HepG2 (cell line): Measurements from ENCODE around the gene CMIP. TPM values are rescaled to one million over a fixed set of nuclear protein-coding genes. Genes with fewer than 3 reads are reported as not detected.
A peak's percentile ranks its signal among the peaks of the same experiment; 100 is the strongest.

Experiments used
- DPF2 ChIP-seq: sonication (generic); formaldehyde crosslinking; IDR thresholded peaks from 2 replicates; pipeline ENCODE4 v1.4.0; 2020; ENCODE audit warnings: mild to moderate bottlenecking, low read depth, missing genetic modification reagents, borderline replicate concordance
- ESRRA ChIP-seq: sonication (generic); formaldehyde crosslinking; IDR thresholded peaks from 2 replicates; pipeline ENCODE4 v1.5.1; 2020; ENCODE audit warnings: mild to moderate bottlenecking, low read depth, missing genetic modification reagents
- GFI1 ChIP-seq: sonication (generic); formaldehyde crosslinking; IDR thresholded peaks from 2 replicates; pipeline ENCODE4 v1.5.0; 2020; ENCODE audit warnings: missing genetic modification reagents, mild to moderate bottlenecking, borderline replicate concordance
- HMG20A ChIP-seq: IDR thresholded peaks from 2 replicates; pipeline ENCODE4 v1.6.1; 2016; ENCODE audit warnings: borderline replicate concordance
- HNF4G ChIP-seq, 2 experiments: sonication (generic) in 1 of 2; formaldehyde crosslinking in 1 of 2; IDR thresholded peaks; 2 replicates each; pipeline versions ENCODE4 v1.4.0 to v1.6.1; 2011 to 2020; ENCODE audit warnings: borderline replicate concordance in 2 of 2, low read depth in 2 of 2, mild to moderate bottlenecking in 2 of 2, low read length in 1 of 2, missing genetic modification reagents in 1 of 2, moderate library complexity in 1 of 2
- LCORL ChIP-seq, 2 experiments: fragments of 450-650 bp in 1 of 2; sonication (generic) in 1 of 2; formaldehyde crosslinking in 1 of 2; IDR thresholded peaks; 2 replicates each; pipeline versions ENCODE4 v1.5.0 to v1.6.1; 2017 to 2020; ENCODE audit warnings: antibody characterized with exemption in 1 of 2, missing genetic modification reagents in 1 of 2
- MEF2D ChIP-seq: sonication (generic); formaldehyde crosslinking; IDR thresholded peaks from 2 replicates; pipeline ENCODE4 v1.5.1; 2020; ENCODE audit warnings: mild to moderate bottlenecking, missing genetic modification reagents
- SAP130 ChIP-seq: IDR thresholded peaks from 2 replicates; pipeline ENCODE4 v1.6.1; 2016; ENCODE audit warnings: low read depth
- SP140L ChIP-seq: sonication (generic); formaldehyde crosslinking; IDR thresholded peaks from 2 replicates; pipeline ENCODE4 v1.4.0; 2020; ENCODE audit warnings: missing genetic modification reagents, borderline replicate concordance
- STAG1 ChIP-seq: sonication (generic); formaldehyde crosslinking; IDR thresholded peaks from 2 replicates; pipeline ENCODE4 v1.4.0; 2020; ENCODE audit warnings: missing genetic modification reagents
- TARDBP ChIP-seq: sonication (generic); formaldehyde crosslinking; IDR thresholded peaks from 2 replicates; pipeline ENCODE4 v1.8.0; 2022; ENCODE audit warnings: mild to moderate bottlenecking, missing genetic modification reagents
- TP53 ChIP-seq: sonication (generic); formaldehyde crosslinking; conservative IDR thresholded peaks from 2 replicates; pipeline ENCODE4 v1.4.0; 2020; ENCODE audit warnings: missing genetic modification reagents
- YY1 ChIP-seq: IDR thresholded peaks from 2 replicates; pipeline ENCODE4 v1.6.1; 2011; ENCODE audit warnings: low read length, low read depth, moderate library complexity, mild to moderate bottlenecking; ENCODE audit not compliant: insufficient read depth, insufficient replicate concordance
- ZNF44 ChIP-seq: sonication (generic); formaldehyde crosslinking; IDR thresholded peaks from 2 replicates; pipeline ENCODE4 v1.5.1; 2020; ENCODE audit warnings: mild to moderate bottlenecking, missing genetic modification reagents
- polyA plus RNA-seq, 8 experiments: library from polyadenylated mRNA; depleted of rRNA in 3 of 8; stranded (reverse) in 7 of 8; unstranded in 1 of 8; fragments of >200 nt; fragmentation: Illumina TruSeq in 4 of 8; extraction: Trizol in 4 of 8; gene quantifications; 2 replicates each; pipeline versions ENCODE4 v1.2.1 to v1.2.3, GENCODE V29; 2011 to 2016; ENCODE audit warnings: low read depth in 4 of 8, missing spikeins in 1 of 8, mixed read lengths in 1 of 8; ENCODE audit not compliant: insufficient read depth in 1 of 8
- total RNA-seq, 5 experiments: library from RNA; depleted of rRNA; stranded (reverse); fragments of >200 nt; fragmentation: Illumina TruSeq; extraction: Trizol; gene quantifications; 2 replicates each; pipeline ENCODE4 v1.2.3, GENCODE V29; 2016; ENCODE audit warnings: low read depth in 1 of 5
- TF ChIP-seq, protein P1 (sequence below): sonication (generic); formaldehyde crosslinking; IDR thresholded peaks from 2 replicates; pipeline ENCODE4 v1.5.1; 2020; ENCODE audit warnings: mild to moderate bottlenecking, missing genetic modification reagents, borderline replicate concordance
- TF ChIP-seq, protein P2 (sequence below): sonication (generic); formaldehyde crosslinking; conservative IDR thresholded peaks from 2 replicates; pipeline ENCODE4 v1.8.1; 2023; ENCODE audit warnings: missing genetic modification reagents
- TF ChIP-seq, protein P3 (sequence below): sonication (generic); formaldehyde crosslinking; IDR thresholded peaks from 2 replicates; pipeline ENCODE4 v1.5.1; 2020; ENCODE audit warnings: mild to moderate bottlenecking, moderate library complexity, missing genetic modification reagents
- TF ChIP-seq, protein P4 (sequence below): sonication (generic); formaldehyde crosslinking; IDR thresholded peaks from 2 replicates; pipeline ENCODE4 v1.5.1; 2020; ENCODE audit warnings: missing genetic modification reagents, mild to moderate bottlenecking, borderline replicate concordance
- TF ChIP-seq, protein P5 (sequence below): IDR thresholded peaks from 2 replicates; pipeline ENCODE4 v1.6.1; 2016; ENCODE audit warnings: missing genetic modification reagents, missing compliant biosample characterization

Gene CMIP
- total and polyA plus RNA-seq, 2 of the 13 experiments (the other 11 are each of a cell fraction or from before 2014, with no cell fraction given), result 10.9 to 18.1 TPM

DNA sequence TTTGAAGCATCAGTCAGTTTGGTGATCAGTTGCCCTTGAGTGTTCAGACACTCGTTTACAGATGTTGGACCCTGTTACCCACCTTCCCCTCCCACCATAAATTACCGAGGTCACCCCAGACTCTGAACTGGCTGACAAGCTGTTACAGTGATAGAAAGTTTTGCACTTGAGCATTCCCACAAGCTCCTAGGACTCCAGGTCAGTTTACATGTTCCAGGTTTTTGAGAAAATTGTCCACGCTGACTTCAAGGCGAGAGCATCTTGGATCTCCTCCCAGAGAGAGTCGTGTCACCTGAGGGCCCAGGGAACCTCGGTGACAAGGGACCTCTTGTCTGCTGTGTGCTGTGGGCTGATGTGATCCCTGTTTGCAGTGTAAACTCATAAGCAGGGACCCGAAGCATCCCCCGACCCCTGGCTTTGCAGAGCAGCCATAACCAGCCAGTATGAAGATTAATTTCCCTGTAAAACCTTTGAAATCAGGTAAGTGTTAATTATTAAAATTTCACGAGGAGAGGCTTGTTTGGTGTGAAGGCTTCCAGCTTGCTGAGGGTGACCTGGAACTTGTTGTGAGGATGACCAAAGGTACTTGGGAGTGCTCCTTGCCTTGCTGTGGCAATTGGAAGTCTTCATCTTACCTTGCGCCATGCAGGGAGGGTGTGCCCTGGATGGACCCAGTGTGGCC is 91.2 kb downstream of the CMIP start (continued):
- TF ChIP-seq YY1 (no peak), DPF2 (no peak), STAG1 (CRISPR knock-in tag) (no peak; the same call in 1 of the 2 replicates), SP140L (CRISPR knock-in tag) (no peak), TP53 (no peak), GFI1 (CRISPR knock-in tag) (no peak), ESRRA (CRISPR knock-in tag) (peak; percentile 74), MEF2D (CRISPR knock-in tag) (0 out of 2 replicates have a peak, but pooled peaks have one; percentile 26), TARDBP (0 out of 2 replicates have a peak, but pooled peaks have one; percentile 24), SAP130 (CRISPR knock-in tag) (peak; percentile 48; the same call in 1 of the 2 replicates), HMG20A (CRISPR knock-in tag) (no peak), LCORL (IDR thresholded peaks at IDR 0.05) (no peak), LCORL (CRISPR knock-in tag; IDR thresholded peaks at IDR 0.05) (peak; percentile 74; the same call in 1 of the 2 replicates), ZNF44 (CRISPR knock-in tag) (0 out of 2 replicates have a peak, but pooled peaks have one; percentile 47), HNF4G (IDR thresholded peaks at IDR 0.05; ENCODE audit: borderline replicate concordance, low read depth, low read length) (peak; percentile 65), HNF4G (CRISPR knock-in tag; IDR thresholded peaks at IDR 0.05; ENCODE audit: borderline replicate concordance, low read depth) (no peak; the same call in 1 of the 2 replicates)
- TF ChIP-seq, protein P1, sequence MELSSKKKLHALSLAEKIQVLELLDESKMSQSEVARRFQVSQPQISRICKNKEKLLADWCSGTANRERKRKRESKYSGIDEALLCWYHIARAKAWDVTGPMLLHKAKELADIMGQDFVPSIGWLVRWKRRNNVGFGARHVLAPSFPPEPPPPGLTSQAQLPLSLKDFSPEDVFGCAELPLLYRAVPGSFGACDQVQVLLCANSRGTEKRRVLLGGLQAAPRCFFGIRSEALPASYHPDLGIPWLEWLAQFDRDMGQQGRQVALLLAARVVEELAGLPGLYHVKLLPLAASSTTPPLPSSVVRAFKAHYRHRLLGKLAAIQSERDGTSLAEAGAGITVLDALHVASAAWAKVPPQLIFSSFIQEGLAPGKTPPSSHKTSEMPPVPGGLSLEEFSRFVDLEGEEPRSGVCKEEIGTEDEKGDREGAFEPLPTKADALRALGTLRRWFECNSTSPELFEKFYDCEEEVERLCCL (CRISPR knock-in tag), result peak; percentile 39; the same call in 1 of the 2 replicates
- TF ChIP-seq, protein P2, sequence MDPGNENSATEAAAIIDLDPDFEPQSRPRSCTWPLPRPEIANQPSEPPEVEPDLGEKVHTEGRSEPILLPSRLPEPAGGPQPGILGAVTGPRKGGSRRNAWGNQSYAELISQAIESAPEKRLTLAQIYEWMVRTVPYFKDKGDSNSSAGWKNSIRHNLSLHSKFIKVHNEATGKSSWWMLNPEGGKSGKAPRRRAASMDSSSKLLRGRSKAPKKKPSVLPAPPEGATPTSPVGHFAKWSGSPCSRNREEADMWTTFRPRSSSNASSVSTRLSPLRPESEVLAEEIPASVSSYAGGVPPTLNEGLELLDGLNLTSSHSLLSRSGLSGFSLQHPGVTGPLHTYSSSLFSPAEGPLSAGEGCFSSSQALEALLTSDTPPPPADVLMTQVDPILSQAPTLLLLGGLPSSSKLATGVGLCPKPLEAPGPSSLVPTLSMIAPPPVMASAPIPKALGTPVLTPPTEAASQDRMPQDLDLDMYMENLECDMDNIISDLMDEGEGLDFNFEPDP (CRISPR knock-in tag), result 0 out of 2 replicates have a peak, but pooled peaks have one; percentile 80
- TF ChIP-seq, protein P3, sequence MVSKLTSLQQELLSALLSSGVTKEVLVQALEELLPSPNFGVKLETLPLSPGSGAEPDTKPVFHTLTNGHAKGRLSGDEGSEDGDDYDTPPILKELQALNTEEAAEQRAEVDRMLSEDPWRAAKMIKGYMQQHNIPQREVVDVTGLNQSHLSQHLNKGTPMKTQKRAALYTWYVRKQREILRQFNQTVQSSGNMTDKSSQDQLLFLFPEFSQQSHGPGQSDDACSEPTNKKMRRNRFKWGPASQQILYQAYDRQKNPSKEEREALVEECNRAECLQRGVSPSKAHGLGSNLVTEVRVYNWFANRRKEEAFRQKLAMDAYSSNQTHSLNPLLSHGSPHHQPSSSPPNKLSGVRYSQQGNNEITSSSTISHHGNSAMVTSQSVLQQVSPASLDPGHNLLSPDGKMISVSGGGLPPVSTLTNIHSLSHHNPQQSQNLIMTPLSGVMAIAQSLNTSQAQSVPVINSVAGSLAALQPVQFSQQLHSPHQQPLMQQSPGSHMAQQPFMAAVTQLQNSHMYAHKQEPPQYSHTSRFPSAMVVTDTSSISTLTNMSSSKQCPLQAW (CRISPR knock-in tag), result peak; percentile 28; the same call in 1 of the 2 replicates
- TF ChIP-seq, protein P4, sequence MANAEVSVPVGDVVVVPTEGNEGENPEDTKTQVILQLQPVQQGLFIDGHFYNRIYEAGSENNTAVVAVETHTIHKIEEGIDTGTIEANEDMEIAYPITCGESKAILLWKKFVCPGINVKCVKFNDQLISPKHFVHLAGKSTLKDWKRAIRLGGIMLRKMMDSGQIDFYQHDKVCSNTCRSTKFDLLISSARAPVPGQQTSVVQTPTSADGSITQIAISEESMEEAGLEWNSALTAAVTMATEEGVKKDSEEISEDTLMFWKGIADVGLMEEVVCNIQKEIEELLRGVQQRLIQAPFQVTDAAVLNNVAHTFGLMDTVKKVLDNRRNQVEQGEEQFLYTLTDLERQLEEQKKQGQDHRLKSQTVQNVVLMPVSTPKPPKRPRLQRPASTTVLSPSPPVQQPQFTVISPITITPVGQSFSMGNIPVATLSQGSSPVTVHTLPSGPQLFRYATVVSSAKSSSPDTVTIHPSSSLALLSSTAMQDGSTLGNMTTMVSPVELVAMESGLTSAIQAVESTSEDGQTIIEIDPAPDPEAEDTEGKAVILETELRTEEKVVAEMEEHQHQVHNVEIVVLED (CRISPR knock-in tag), result no peak
- TF ChIP-seq, protein P5, sequence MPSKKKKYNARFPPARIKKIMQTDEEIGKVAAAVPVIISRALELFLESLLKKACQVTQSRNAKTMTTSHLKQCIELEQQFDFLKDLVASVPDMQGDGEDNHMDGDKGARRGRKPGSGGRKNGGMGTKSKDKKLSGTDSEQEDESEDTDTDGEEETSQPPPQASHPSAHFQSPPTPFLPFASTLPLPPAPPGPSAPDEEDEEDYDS (CRISPR knock-in tag), result 0 out of 2 replicates have a peak, but pooled peaks have one; percentile 9
